HG03064 (cell line): Measurements from ENCODE around the gene STK32C.

Experiments used
- ATAC-seq: cut with Tn5 transposase; IDR thresholded peaks from one replicate; pipeline ENCODE4 v1.9.1; 2021; ENCODE audit warnings: low read depth; ENCODE audit not compliant: unreplicated experiment

Gene STK32C

DNA sequence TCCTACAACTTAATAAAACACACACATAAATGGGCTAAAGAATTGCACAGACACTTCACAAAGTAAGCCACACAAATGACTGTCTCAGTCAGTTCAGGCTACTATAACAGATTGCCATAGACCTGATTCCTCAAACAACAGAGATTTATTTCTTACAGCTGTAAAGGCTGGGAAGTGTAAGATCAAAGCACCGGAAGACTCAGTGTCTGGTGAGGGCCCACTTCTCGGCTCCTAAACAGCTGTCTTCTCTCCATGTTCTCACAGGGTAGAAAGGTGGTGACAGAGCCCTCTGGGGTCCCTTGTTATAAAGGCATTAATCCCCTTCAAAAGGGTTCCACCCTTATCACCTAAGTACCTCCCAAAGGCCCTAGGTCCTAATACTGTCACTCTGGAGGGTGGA, 18.3 kb downstream of the STK32C start:
- no peak for ATAC-seq

GRCh38 chr10:132283604-132284382, 24.0 kb downstream of the STK32C start:
- ATAC-seq, result no peak

DNA sequence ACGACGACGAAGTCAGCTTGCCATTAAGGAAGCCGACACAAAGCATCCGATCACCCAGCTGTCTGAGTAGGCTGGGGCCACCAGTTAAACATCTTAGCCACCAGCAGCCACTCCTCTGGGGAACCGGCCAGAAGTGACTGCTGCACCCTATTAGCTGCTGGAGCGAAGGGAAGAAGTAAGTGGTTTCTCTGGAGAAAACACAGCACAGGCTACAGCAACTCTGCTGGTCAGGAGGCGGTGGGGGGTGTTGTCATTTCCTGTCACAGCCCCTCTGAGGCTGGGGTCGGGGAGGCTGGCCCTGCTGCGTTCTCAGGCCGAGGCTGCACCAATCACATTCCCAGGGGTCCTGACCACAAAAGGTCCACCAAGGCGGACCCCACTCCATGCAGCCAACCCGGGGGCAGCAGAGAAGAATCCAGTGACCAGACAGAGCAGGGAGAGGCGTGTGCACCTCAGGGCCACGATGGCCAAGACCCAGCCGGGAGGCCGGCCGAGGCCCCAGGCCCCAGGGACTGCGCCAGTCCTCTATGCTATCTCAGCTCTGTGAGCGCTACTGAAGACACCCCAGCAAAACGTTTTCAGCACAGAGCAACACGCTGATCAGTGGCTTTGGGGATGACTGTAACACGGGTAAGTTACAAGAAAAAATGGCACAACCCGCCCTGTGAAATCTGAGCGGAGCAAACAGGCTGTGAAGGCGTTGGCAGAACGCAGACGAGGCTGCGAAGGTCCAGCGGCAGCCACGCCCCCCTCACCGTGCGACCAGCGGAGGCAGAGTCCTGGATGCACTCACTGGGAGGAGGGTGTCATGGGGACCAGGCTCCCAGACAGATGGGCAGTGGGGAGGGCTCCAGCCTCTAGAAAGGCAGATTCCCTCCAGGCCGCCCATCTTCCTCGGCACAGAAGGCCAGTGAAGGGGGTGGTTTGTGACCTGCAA, 24.8 kb downstream of the STK32C start:
- no peak for ATAC-seq

GRCh38 chr10:132281915-132282666, 25.7 kb downstream of the STK32C start:
- ATAC-seq, result no peak

GRCh38 chr10:132280646-132281074, 27.1 kb downstream of the STK32C start:
- ATAC-seq, result no peak

DNA sequence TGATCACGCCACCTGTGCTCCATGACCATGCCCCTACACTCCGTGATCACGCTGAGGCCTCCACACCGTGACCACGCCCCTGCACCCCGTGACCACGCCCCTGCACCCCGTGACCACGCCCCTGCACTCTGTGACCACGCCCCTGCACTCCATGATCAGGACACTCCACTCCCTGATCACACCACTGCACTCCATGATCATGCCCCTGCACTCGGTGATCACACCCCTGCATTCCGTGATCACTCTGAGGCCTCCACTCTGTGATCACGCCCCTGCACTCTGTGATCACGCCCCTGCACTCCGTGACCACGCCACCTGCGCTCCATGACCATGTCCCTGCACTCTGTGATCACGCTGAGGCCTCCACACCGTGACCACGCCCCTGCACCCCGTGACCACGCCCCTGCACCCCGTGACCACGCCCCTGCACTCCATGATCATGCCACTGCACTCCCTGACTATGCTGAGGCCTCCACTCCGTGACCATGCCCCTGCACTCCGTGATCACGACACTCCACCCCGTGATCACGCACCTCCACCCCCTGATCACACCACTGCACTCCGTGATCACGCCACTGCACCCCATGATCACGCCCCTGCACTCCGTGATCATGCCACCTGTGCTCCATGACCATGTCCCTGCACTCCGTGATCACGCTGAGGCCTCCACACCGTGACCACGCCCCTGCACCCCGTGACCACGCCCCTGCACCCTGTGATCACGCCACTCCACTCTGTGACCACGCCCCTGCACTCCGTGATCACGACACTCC, 27.7 kb downstream of the STK32C start:
- ATAC-seq, result no peak

DNA sequence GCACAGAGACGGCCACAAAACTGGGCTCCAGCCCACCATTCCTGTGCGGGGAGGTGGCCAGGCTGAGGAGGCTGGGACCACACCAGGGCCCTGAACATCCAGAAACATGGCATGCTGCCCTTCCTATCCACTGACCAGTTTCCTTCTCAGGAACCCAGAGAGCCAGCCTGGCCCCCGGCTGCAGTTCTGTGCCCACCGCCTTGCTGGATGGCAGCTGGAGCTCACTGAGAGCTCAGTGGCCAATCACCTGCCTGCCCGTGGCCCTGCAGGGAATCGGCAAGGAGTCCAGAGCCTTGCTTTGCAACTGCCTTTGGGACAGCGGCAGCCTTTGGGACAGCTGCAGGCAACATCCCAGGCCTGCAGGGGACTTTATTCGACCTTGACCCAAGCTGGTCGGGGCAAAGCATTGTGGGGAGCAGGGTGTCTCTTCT, 30.4 kb downstream of the STK32C start:
- ATAC-seq, result no peak

DNA sequence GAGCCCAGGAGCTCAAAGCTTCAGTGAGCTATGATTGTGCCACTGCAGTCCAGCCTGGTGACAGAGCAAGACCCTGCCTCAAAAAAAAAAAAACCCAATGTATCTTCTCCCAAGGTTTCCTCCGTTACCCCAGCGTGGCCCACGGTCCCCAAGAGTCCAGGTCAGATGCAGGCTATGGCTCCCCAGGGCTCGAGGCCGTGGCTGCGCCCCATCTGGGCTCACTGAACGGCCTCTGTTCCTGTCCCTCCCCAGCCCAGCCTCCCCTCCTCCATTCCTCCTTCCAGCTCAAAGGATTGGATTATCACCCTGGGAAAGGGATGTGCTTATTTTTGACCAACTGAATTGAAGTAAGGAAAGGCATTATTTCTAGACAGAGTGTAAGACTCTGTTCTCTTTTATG, 31.0 kb downstream of the STK32C start:
- no peak for ATAC-seq

DNA sequence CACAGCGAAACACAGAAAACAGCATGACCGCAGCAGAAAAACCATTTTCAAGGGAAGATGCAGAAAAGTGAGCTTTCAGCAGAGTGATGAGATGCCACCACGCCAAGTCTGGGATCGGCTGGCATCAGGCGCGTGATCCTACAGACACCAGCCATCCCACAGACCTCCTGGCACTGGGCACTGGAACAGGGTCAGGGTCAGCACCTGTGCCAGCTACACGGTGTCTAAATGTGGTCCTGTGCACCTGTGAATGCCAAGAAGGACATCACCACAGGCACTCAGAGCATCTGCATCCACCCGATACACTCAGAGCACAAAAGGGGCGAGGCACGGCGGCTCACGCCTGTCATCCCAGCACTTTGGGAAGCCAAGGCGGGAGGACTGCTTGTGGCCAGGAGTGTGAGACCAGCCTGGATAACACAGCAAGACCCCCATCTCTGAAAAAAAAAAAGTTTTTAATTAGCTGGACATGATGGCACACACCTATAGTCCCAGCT, 31.5 kb downstream of the STK32C start:
- no peak for ATAC-seq

DNA sequence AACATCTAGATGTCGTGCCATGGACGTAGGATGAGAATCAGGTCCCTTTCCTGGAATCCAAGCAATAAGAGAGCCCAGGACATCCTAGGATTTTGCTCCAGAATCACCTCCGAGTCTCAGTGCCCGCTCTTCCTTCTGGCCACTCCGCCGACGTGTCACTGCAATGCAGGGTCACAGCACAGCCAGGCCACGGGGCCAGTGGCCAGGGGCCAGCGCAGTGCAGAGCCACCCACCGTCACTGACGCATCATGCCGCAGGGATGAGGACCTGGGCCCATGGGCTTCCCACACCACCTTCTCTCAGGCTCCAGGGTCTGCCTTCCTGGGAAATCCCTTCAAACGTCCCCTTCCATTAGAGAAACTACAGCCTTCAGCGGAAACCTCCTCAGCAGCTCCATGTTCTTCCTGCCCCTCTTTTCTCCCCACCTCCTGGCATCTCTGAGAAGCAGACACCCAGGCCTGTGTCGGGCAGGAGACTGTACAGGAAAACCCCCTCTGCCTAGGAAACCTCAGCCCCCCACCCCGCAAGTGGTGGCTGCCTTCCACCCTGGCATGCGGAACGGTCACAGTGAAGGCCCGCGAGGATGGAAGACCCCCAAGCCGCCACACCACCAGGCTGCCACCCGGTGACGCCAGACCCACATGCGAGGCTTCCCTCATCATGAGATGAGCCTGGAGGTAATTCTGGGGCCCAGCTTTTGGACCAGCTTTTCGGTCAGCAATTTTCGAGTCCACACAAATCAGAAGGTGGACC, 32.1 kb downstream of the STK32C start:
- no peak for ATAC-seq

DNA sequence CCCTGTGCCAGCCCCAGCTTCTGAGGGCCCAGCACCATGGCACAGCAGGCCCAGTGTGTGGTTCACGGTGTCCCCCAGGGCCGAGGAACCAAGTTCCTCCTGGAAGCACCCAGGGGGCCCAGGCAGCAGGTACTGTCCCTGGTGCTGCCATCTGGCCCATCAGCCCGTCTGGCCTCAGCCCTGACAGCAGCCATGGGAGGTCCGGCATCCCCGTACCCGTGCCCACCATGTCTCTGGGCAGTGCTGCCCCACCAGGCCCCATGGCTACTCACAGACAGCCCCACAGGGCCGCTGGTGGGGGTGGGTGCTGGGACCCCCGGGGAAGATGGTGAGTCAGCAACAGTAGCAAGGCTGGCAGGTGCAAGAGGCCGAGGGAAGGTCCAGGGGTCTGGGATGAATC, 32.8 kb downstream of the STK32C start:
- ATAC-seq, result no peak

- ATAC-seq, result no peak
Measured at GRCh38 chr10:132274581-132274980, 33.2 kb downstream of the STK32C start.

GRCh38 chr10:132273966-132274365, 33.8 kb downstream of the STK32C start:
- no peak for ATAC-seq

DNA sequence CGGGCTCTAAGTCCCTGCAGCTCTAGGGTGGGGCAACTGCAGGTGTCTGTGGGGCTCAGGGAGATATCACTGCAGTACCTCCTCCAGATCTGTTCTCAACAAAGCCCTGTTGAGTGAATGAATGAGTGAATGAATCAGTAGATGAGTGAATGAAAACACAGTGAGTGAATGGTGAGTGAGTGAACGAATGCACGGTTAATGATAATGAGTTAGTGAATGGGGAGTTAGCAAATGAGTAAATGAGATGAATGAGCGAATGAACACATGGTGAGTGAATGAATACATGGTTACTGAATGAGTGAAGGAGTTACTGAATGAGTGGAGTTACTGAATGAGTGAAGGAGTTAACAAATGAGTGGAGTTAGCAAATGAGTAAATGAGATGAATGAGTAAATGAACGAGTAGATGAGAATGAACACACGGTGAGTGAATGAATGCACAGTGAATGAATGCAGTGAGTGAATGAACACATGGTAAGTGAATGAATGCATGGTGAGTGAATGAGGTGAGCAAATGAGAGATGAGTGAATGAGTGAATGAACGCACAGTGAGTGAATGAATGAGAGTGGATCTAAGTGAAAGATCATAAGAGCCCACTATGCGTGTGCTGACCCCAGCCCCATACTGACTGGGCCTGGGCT, 34.3 kb downstream of the STK32C start:
- ATAC-seq, result no peak

GRCh38 chr10:132272231-132272971, 35.3 kb downstream of the STK32C start:
- no peak for ATAC-seq

DNA sequence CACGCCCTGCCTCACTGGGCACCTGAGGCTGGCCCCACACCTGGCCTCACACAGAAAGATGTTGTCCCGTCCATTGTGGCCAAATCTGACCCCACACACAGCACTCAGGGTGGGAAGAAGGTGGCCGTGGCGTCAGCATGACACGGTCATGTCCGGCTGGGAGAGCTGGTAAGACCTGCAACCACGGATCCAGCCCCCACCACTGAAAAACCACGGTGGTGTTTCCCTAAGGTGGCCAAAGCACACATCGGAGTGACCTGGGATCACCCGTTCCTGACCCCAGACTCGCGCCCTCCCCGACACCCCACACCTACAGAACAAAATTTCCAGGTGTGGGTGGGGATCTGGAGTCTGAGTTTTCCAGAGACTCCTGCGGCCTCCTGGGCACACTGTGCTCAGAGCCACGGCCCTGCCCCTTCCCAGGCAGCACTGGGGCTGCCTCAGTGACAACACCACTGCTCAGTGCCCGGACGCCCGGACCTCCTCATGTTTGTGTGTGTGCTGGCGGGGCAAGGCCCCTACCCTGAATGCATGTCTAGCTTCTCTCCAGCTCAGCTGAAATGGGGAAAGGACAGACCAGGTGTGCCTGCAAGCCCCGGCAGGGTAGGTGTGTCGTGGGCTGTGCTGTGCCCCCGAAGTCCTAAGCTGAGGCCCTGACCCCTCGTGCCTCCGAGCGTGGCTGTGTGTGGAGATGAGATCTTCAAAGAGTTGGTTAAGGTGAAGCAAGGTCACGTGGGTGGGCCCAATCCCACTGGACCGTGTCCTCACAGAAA, 36.1 kb downstream of the STK32C start:
- no peak for ATAC-seq

DNA sequence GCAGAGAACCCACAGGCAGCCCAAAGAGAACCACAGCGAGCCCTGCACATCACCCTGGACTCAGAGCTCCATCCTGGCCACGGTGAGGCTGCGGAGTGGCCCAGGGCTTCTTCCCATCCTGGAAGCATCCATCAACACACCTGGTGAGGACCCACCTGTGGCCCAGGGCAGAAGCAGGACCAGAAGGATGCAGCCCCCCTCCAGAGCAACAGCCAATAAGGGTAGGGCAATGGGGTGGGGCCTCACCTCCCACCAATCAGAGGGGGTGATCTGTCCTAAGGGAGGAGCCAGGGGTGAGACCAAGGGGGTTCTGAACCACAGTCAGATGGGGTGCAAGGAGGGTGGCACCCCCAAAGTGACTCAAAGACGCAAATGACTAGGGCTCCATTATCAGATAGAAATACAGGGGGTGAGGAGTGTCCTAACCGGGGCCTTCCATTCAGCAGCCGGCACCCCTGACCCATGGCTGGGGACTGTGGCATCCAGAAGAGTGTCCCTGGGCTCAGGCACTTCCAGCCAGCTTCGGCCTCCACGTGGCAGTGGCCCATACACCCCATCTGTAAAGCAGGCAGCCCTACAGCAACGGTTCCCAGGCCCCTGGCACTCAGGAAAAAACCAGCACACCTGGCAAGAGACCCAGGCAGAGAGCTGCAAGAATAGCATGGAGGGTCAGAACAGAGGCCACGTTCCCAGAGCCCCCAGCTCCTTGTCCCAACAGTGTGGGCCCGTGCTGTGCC, 36.9 kb downstream of the STK32C start:
- ATAC-seq, result no peak
